ENCODE results near the gene SMAD6.
"Not testable (repeated sequence)": the region's sequence is repeated elsewhere in the genome, so short reads cannot be mapped to it uniquely, and the experiment has no call there.

Gene SMAD6

GRCh38 chr15:66680502-66680901 is 21.5 kb upstream of the SMAD6 start:
- TF ChIP-seq CTCF (IDR thresholded peaks at IDR 0.05; ENCODE audit: insufficient read depth, low read length, missing control alignments) = no peak
- CTCF ChIA-PET = interaction anchor here (1.1 kb wide), 1 partner anchor 171 kb away, joined by 3 read pairs; no protein-coding TSS in a partner anchor
- no peak overlapping the region for H3K4me3 ChIP-seq (ENCODE audit: low read depth, low read length)
- no peak for DNase-seq (ENCODE audit: low read depth, low spot score)
- POLR2A ChIA-PET = no interaction called here

GRCh38 chr15:66681395-66681794 is 20.6 kb upstream of the SMAD6 start:
- no peak for DNase-seq (ENCODE audit: low read depth, low spot score)
- no peak overlapping the region for H3K4me3 ChIP-seq (ENCODE audit: low read depth, low read length)
- CTCF ChIA-PET = interaction anchor here (1.1 to 1.5 kb wide), 2 partner anchors 62 to 171 kb away, joined by 3 to 4 read pairs; no protein-coding TSS in a partner anchor
- TF ChIP-seq CTCF (IDR thresholded peaks at IDR 0.05; ENCODE audit: insufficient read depth, low read length, missing control alignments) = no peak
- POLR2A ChIA-PET = no interaction called here

- no peak for TF ChIP-seq CTCF (IDR thresholded peaks at IDR 0.05; ENCODE audit: insufficient read depth, low read length, missing control alignments)
- H3K4me3 ChIP-seq (ENCODE audit: low read depth, low read length) = no peak overlapping the region
- POLR2A ChIA-PET = no interaction called here
- CTCF ChIA-PET = interaction anchor here (1.5 kb wide), 1 partner anchor 63 kb away, joined by 4 read pairs; no protein-coding TSS in a partner anchor
- DNase-seq (ENCODE audit: low read depth, low spot score) = no peak
Observed at GRCh38 chr15:66682246-66682645, 19.8 kb upstream of the SMAD6 start.

GRCh38 chr15:66682865-66683264 is 19.2 kb upstream of the SMAD6 start:
- no peak for TF ChIP-seq CTCF (IDR thresholded peaks at IDR 0.05; ENCODE audit: insufficient read depth, low read length, missing control alignments)
- no peak overlapping the region for H3K4me3 ChIP-seq (ENCODE audit: low read depth, low read length)
- DNase-seq (ENCODE audit: low read depth, low spot score) = no peak
- ChIA-PET POLR2A (no interaction called here), CTCF (interaction anchor here (1.0 to 9.3 kb wide), 5 partner anchors 15 to 169 kb away, joined by 3 to 95 read pairs (median 7); no protein-coding TSS in a partner anchor)

GRCh38 chr15:66684136-66684681 is 17.8 kb upstream of the SMAD6 start:
- CTCF ChIA-PET = interaction anchor here (0.9 to 9.3 kb wide), 11 partner anchors 14 to 178 kb away, joined by 3 to 95 read pairs (median 5); no protein-coding TSS in a partner anchor
- no peak for TF ChIP-seq CTCF (IDR thresholded peaks at IDR 0.05; ENCODE audit: insufficient read depth, low read length, missing control alignments)
- no peak for DNase-seq (ENCODE audit: low read depth, low spot score)
- H3K4me3 ChIP-seq (ENCODE audit: low read depth, low read length) = no peak overlapping the region
- POLR2A ChIA-PET = no interaction called here

- no peak for DNase-seq (ENCODE audit: low read depth, low spot score)
- ChIA-PET CTCF (interaction anchor here (0.7 to 9.3 kb wide), 10 partner anchors 12 to 166 kb away, joined by 3 to 95 read pairs (median 3); no protein-coding TSS in a partner anchor), POLR2A (no interaction called here)
- no peak overlapping the region for H3K4me3 ChIP-seq (ENCODE audit: low read depth, low read length)
- TF ChIP-seq CTCF (IDR thresholded peaks at IDR 0.05; ENCODE audit: insufficient read depth, low read length, missing control alignments) = no peak
Observed at GRCh38 chr15:66685638-66686150, 16.3 kb upstream of the SMAD6 start.

- CTCF ChIA-PET = interaction anchor here (0.9 to 9.3 kb wide), 3 partner anchors 7 to 72 kb away, joined by 3 to 95 read pairs (median 7); no protein-coding TSS in a partner anchor
- DNase-seq (ENCODE audit: low read depth, low spot score); POLR2A ChIA-PET; H3K4me3 ChIP-seq (ENCODE audit: low read depth, low read length): not testable (repeated sequence)
Observed at GRCh38 chr15:66690912-66691311, 11.1 kb upstream of the SMAD6 start.

Measured in AG04449 (cell line).